Measurements from ENCODE around the gene ARHGDIA.
"Not testable (repeated sequence)": the region's sequence is repeated elsewhere in the genome, so short reads cannot be mapped to it uniquely, and the experiment has no call there.

The ARHGDIA gene

DNA sequence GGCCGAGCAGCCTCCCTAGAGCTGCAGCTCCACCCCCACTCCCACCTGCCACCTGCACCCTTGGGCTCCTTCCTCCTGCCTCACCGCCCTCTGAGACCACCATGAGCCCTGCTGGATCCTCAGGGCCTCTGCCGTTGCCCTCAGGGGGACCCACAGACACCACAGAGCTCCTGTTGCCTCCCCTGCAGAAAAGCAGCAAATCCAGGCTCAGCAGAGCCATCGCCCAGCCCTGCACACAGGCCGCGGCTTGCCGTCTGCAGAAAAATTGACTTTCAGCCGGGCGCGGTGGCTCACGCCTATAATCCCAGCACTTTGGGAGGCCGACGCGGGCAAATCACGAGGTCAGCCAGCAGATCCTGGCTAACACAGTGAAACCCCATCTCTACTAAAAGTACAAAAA, 29.3 kb downstream of the ARHGDIA start:
- DNase-seq, result no peak

DNA sequence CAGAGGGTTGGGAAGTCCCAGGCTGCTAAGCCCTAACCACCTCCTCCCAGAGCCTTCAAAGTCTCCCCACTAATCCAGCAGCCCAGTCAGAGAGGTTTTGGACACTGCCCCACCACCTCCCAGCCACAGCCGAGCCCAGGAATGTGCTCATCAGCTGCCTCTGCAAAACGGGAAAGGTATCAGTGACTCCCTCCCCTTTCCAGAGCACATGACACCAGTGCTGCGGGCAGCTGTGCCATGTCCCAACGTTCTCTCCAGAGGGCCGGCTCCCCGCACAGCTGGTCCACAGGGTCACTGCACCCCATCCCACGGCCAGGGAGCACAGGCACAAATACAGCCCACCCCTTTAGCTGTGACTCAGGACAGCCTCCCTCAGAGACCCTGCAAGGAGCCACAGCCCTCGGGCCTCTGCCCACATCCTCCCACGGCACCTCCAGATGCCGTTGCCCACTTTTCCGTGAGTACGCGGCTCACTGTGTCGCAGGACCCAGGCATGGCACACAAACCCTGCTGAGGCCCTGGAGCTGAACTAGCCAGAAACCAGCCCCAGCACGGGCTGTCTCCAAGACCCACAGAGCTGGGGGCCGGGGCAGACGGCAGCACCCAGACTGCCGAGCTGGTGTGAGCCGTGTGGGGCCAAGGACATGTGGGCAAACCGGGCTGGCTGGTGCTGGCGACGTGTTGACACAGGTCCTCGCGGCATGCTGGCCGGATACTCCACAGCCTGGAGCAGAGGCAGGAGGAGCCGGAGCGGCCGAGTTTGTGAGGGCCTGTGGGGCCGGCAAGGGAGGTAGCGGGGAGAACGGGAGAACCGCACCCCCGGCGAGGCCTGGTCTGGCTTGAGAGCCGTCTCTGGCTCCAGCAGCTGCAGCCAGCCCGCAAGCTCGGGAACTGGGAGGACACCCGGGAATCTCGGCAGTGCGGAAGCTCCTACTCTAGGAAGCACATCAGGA, 30.0 kb downstream of the ARHGDIA start:
- DNase-seq, result no peak

DNA sequence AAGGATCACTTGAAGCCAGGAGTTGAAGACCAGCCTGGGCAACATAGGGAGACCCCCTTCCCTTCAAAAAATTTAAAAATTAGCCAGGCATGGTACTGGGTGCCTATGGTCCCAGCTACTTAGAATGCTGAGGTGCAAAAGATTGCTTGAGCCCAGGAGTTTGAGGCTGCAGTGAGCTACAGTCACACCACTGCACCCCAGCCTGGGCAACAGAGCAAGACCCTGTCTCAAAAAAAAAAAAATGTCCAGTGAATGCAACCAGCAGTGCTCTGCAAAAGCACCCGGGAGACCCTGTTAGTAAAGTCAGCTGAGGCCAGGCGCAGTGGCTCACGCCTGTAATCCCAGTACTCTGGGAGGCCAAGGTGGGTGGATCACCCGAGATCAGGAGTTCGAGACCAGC, 31.1 kb downstream of the ARHGDIA start:
- not testable (repeated sequence) for DNase-seq

- no peak for DNase-seq
Observed at GRCh38 chr17:81839301-81839700, 31.8 kb downstream of the ARHGDIA start.

DNA sequence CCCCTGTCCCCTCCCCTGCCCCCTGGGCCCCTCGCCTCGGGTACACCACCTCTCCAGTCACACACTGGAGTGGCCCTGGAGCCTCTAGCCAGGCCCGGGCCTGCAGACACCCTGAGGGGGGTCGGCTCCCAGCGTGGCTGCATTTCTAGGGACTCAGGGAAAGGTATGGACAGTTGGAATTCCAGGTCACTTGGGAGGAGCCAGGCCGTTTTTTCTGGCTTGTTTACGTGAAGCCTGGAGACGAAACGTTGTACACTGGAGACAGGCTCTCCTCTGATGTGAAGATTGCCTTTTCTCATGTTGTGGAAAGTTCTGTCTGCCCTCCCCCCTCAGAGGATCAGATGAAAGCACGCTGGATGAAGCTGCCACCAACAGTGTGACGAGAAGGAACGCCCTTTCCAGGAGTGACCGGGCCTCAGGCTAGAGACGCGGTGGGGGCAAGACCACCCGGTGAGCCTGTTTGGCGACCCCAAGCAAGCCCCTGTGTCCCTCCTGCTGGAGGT, 32.3 kb downstream of the ARHGDIA start:
- DNase-seq, result no peak

DNA sequence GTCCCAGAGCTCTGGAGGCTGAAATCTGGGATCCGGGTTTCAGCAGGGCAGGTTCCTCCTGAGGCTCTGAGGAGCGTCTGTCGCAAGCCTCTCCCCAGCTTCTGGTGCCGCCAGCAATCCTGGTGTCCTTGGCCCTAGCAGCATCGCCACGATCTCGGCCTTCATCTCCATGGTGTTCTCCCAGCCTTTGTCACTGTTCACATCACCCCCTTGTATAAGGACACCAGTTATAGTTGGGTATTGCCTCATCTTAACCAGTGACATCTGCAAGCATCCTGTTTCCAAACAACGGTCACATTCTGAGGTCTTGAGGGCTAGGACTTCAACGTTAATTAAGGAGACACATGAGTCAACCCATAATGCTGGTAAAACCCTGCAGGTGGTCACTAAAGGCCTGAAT, 33.5 kb downstream of the ARHGDIA start:
- DNase-seq, result no peak

DNA sequence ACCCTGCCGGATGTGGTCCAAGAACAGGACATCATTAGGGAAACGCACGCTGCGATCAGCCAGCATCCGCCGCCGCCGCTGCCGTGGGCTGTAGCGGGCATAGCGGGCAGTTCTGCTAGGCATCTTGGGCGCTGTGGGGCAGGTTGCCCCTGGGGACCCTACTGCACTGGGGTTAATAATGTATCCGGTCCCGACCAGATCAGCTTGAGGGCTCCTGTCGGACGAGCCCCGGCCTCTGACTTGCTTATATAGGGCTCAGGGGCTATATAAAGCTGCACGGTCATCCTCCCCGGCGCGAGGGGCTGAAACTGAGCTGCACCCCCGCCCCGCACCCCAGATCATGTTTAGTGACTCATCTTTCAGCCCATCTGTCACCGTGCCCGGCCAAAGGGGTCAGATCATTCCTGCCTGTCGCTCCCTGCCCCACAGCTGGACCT, 36.3 kb downstream of the ARHGDIA start, which contains the start of gene PPP1R27:
PPP1R27 (minus strand) TSS at position 220 of the 437 bp plus-strand sequence; CDS start at position 123, 97 bp downstream.
- no peak for DNase-seq

DNA sequence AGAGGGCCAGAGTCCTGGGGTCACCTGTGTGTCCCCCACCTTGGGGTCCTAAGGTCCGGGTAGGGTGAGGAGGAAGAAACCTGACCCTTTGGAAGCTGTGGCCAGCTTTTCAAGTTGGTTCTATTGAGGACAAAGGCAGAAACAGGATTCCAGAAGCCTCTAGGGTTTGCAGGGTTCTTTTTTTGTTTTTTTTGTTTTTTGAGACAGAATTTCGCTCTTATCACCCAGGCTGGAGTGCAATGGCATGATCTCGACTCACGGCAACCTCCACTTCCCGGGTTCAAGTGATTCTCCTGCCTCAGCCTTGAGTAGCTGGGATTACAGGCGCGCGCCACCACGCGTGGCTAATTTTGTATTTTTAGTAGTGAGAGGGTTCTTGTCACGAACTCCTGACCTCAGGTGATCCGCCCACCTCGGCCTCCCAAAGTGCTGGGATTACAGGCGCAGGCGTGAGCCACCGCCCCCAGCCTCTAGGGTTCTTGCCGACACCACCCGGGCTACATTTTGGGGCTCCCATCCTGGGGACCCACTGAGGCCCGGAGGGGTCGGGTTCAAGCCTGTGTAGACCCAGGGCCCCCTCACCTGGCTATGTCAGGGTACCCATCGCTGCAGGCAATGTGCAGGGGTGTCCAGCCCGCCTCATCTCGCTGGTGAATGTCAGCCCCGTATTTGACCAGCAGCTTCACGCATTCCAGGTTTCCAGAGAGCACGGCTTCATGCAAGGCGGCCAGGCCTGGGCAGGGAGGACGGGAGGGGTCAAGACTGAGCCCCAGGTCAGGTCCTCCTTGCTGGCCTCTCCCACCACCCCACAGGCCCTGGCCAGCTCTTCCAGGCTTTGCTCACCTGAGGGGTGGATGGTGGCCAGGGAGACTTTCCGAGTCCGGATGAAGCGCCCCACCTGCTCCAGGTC, 37.0 kb downstream of the ARHGDIA start:
- no peak for DNase-seq

DNA sequence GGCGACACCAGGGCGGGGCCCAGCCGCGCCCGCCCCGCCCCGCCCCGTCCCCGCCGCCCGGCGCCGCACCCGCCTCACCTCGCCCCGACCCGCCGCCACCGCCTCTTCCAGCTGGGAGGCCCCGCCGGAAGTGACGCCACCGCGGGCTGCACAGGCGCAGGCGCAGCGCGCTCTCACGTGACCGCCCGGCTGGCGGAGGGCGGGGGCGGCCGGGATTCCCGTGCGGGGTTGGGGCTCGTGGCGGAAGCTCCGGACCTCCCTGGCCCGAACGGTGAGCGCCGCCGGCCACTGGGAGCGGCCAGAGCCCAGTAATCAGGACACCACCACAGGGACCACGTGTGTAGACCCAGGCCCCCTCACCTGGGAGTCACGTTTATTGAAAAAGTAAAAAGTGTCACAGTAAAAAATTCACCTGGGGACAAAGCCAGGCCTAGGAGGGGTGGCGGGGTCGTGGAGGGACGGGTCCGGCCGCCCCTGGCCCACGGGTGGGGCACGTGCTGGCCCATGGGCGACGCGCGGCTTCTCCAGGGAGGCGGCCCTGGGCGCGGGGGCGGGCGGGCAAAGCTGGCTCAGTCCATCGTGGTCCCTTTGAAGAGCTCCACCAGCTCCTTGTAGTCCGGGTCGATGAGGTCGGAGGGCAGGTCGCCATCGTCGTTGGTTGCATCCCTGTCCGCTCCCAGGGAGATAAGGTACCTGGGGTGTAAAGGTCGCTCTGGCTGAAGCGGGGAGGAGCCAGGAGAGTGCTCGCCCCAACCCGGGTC, 37.8 kb downstream of the ARHGDIA start, which contains the start of gene MCRIP1:
MCRIP1 (minus strand) TSS at position 132 of the 761 bp plus-strand sequence. CDS start 8,785 bp downstream, outside the sequence.
- peak; percentile 97 for DNase-seq

- peak; percentile 54 for DNase-seq
Observed at GRCh38 chr17:81832608-81833159, 38.5 kb downstream of the ARHGDIA start.

DNA sequence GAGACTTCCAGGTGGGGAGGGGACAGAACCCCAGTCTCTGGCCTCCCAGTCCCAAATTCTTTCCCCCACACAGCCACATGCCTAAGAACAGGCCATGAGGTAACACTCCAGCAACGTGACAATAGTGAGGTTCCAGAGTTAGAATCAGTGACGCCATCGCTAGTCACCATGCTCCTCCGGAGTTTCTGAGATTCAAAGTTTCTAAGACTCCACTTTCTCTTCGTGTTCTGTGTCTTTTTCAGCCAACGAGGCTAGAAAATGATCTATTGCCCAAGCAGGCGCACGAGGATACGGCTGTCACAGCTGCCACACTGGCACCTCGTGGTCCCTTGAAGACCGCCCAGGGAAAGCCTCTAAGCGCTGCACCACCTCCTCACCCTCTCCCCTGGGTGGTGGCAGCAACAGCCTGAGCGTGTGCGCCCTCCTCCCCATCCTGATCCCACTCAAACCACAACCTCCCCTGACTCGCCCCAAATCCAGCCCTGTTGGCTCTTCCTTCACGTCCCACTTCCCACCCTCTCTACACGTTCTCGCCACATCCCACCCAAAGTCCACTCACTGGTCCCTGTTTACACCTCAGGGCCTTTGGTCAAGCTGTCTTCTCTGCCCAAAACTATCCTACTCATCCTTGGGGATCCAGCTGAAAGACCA, 39.1 kb downstream of the ARHGDIA start:
- DNase-seq, result peak; percentile 55

GRCh38 chr17:81831563-81831956, 39.6 kb downstream of the ARHGDIA start:
- no peak for DNase-seq

DNA sequence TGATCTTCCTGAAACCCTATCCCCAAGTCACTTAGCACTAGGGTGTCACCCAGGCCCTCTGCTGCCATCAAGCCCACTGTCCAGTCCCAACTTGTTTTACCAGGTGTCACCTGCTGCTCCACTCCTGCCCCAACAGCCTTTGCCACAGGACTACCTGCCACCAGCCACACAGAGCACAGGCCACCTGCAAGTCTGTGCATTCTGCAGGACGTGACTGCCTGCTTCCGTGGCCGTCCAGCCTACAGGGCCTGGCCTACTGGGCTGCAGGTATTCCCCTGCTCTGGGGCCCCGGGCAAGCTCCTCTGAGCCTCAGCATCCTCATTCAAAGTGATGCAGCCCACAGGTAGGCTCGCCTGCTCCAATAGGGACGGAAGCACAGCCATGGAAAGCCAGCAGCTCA, 41.3 kb downstream of the ARHGDIA start:
- no peak for DNase-seq

DNA sequence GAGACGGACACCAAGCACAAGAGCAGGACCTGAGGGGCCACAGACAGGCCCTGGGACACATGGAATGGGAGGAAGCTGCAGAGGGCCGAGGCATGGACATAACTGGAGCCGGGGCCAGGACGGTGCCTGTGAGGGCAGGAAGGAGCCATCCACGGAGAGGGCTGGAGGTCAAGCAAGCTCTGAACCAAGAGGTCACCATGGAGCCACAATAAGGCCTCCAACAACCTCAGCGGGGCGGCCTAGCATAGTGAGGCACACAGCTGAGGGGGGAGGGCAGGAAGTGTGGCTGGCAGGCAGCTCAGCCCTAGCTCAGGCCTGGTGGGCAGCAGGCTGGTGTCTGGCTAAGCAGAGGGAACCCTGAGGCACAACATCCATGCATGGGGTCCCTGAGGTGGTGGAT, 42.5 kb downstream of the ARHGDIA start:
- DNase-seq, result no peak

GRCh38 chr17:81825841-81826466, 45.2 kb downstream of the ARHGDIA start:
- DNase-seq, result no peak

GRCh38 chr17:81824595-81824994, 46.5 kb downstream of the ARHGDIA start:
- DNase-seq, result no peak

DNA sequence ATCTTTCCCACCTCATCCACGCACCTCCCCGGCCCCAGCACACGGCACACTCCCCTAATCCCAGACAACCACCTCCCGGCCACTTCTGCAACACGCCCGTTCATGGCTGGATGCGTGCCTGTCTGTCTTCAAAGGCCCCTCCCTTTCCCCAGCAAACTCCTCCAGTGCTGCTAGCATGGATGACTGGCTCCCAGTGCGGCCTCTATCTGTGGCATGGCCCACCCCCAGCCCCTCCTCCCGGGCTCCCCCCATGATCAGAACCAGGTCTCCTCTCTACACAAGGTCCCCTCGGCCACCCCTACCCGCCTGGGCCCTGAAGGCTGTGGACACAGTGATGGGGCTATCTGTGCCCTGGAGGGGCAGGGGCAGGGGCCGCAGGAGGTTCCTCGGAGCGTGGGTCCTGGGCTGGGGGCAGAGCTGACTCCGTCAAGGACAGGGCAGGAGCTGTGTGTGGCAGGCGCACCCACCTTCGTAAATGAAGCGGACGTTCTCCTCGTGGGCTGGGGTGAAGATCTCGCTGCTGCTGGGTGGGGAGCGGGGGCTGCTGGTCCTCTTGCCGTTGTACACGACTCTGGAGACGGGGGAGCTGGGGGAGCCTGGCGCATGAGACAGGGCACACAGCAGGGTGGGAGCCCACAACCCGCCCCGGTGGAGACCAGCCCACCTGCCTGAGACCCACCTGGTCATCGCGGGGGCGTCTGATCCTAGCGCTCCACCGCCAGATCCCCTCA, 47.2 kb downstream of the ARHGDIA start:
- DNase-seq, result no peak

GRCh38 chr17:81822996-81823819, 47.9 kb downstream of the ARHGDIA start:
- DNase-seq, result no peak

DNA sequence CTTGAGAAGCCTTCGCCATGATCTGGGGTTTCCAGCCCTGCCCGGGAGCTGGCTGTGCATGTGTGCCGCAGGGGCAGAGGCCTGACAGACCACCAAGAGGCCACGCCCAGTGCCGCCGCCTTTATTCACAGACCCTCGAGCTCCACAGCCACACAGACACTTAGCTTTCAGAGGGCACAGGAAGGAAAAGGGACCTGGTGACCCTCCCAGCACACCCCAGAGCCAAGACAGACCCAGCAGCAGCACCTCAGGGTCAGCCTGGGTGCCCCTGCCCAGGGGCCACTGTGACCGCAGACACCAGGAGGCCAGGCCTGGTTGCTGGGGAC, 48.9 kb downstream of the ARHGDIA start:
- no peak for DNase-seq
